Measurements from ENCODE around the gene HOOK2.

DNA sequence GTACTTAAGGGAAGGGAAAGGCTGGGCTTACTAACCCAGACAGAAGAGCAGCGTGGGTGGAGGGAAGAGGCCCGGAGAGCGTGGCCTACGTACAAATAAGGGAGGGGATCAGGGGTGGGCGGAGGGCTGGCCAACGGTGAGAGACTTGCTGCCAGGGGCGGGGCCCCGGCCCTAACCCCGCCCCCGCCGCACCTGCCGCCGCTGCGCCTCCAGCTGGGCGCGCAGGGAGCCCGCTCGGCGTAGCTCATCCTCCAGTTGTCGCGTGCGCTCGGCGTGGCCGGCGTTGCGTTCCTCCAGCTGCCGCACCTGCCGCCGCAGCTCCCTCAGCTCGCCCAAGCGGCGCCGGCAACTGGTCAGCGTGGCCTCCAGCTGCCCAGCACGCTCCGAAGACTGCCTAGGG, 5.7 kb downstream of the HOOK2 start:
- TF ChIP-seq, protein P1, sequence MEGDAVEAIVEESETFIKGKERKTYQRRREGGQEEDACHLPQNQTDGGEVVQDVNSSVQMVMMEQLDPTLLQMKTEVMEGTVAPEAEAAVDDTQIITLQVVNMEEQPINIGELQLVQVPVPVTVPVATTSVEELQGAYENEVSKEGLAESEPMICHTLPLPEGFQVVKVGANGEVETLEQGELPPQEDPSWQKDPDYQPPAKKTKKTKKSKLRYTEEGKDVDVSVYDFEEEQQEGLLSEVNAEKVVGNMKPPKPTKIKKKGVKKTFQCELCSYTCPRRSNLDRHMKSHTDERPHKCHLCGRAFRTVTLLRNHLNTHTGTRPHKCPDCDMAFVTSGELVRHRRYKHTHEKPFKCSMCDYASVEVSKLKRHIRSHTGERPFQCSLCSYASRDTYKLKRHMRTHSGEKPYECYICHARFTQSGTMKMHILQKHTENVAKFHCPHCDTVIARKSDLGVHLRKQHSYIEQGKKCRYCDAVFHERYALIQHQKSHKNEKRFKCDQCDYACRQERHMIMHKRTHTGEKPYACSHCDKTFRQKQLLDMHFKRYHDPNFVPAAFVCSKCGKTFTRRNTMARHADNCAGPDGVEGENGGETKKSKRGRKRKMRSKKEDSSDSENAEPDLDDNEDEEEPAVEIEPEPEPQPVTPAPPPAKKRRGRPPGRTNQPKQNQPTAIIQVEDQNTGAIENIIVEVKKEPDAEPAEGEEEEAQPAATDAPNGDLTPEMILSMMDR (IDR thresholded peaks at IDR 0.05) = no peak
- no peak for TF ChIP-seq POLR2A (IDR thresholded peaks at IDR 0.05)

All from lower leg skin (tissue), 3 donors.